ENCODE data around the gene ADCY9. TPM values are rescaled to one million over a fixed set of nuclear protein-coding genes. Genes with fewer than 3 reads are reported as not detected.

ADCY9 gene
- total RNA-seq, 1 experiment from 2014 or later, result 9.8 TPM

DNA sequence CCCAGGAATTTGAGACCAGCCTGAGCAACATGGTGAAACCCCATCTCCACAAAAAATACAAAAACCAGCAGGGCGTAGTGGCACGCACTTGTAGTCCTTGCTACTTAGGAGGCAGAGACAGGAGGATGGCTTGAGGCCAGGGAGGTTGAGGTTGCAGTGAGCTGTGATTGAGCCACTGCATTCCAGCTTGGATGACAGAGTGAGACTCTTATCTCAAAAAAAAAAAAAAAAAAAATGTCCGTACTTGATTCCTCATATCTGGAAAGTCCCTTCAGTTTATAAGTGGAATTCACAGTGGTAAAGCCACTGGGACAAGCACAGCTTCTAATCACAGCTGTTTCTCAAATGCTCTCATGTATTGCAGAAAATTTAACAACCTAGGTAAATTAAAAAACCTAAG lies 157.1 kb downstream of the ADCY9 start:
- no peaks in the 10 kb centered on the region for H3K79me2 ChIP-seq (ENCODE audit: insufficient read depth, low read length)
- intact Hi-C loops (cut with micrococcal nuclease), result no loop called here
- no peaks in the 10 kb centered on the region for H3K9me3 ChIP-seq (ENCODE audit: control insufficient read depth in 1 of 2, insufficient read depth in 1 of 2, low read depth in 1 of 2, low read length in 2 of 2)
- H3K36me3 ChIP-seq (ENCODE audit: control insufficient read depth in 1 of 2, insufficient read depth in 2 of 2, low read length in 2 of 2), result no peaks in the 10 kb centered on the region
- POLR2A ChIA-PET, result no interaction called here
- CTCF ChIA-PET, result no interaction called here
- H4K20me1 ChIP-seq (ENCODE audit: insufficient read depth), result no peaks in the 10 kb centered on the region
- no peak for TF ChIP-seq EZH2 (IDR thresholded peaks at IDR 0.05)
- no peak for TF ChIP-seq JUND (IDR thresholded peaks at IDR 0.05)
- no peak for TF ChIP-seq CEBPB (IDR thresholded peaks at IDR 0.05; ENCODE audit: low read depth)
- TF ChIP-seq FOSL1 (IDR thresholded peaks at IDR 0.05; ENCODE audit: low read depth), result no peak
- TF ChIP-seq ZNF274 (IDR thresholded peaks at IDR 0.05; ENCODE audit: low read depth, low read length), result no peak
- TF ChIP-seq SP1 (IDR thresholded peaks at IDR 0.05; ENCODE audit: low read depth), result no peak
- H3K4me2 ChIP-seq (ENCODE audit: low read length), result 0 out of 2 replicates have a peak overlapping the region, but pooled peaks have one; percentile 3
- no peak for DNase-seq (ENCODE audit: low read depth, low spot score)
- 0 out of 2 replicates have a peak, but pooled peaks cover 4% of the 10 kb centered on the region for H3K27me3 ChIP-seq (ENCODE audit: insufficient read depth, low read length)
- H3K4me3 ChIP-seq (replicated peaks in 1 of 2; ENCODE audit: low read depth in 1 of 2, low read length in 2 of 2), result no peak overlapping the region
- no peaks in the 10 kb centered on the region for H3K9me2 ChIP-seq (ENCODE audit: insufficient read depth)
- H3K27ac ChIP-seq (ENCODE audit: low read depth, low read length), result no peak overlapping the region
- no peak overlapping the region for H3K9ac ChIP-seq (ENCODE audit: low read length)
- RAD21 ChIA-PET (ENCODE audit: low non-redundant PET in 1 of 2, low total read pairs in 2 of 2, uncharacterized antibody in 2 of 2, unreplicated experiment in 2 of 2), result no interaction called here
- H3K4me1 ChIP-seq (ENCODE audit: control insufficient read depth in 1 of 2, insufficient read depth in 2 of 2, low read length in 2 of 2), result peaks cover 10 to 25% of the 10 kb centered on the region in 2 experiments; a peak in 3 of 4 replicates
- H2AFZ ChIP-seq (ENCODE audit: low read depth, low read length, poor library complexity, severe bottlenecking), result no peak overlapping the region
- BruUV-seq (replicated peaks), result no TSS peak
- no peak for ATAC-seq

DNA sequence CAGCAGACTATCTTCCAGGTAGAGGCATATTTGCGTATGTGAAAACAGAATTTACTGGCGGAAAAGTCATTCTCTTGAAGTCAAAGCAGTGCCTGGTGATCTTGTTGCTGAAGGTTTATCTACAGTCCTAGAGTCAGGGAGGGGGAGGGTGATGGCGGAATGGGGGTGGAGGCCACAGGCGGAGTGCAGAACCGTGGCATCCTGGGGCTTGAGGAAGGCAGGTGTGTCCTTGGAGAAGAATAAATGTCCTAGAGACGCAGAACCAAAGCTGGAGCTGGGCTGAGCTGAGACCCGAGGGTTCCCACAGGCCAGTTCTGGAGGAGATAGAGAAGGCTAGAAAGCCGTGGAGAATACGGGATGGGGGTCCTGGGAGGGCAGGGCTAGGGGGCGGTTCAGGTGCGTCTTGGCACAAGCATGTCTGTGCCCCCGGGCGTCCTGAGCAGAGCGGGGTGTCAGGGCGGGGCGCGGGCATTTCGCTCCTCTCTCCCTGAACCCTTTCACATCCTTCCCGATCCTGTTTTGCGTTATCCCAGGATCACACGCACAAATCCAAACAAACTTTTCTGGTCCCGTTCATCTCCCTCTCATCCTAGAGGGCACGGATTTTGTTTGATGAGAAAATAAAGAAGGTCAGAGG lies 158.8 kb downstream of the ADCY9 start:
- H3K27ac ChIP-seq (ENCODE audit: low read depth, low read length), result no peak overlapping the region
- no peaks in the 10 kb centered on the region for H3K36me3 ChIP-seq (ENCODE audit: control insufficient read depth in 1 of 2, insufficient read depth in 2 of 2, low read length in 2 of 2)
- no peaks in the 10 kb centered on the region for H3K79me2 ChIP-seq (ENCODE audit: insufficient read depth, low read length)
- RAD21 ChIA-PET (ENCODE audit: low non-redundant PET in 1 of 2, low total read pairs in 2 of 2, uncharacterized antibody in 2 of 2, unreplicated experiment in 2 of 2), result no interaction called here
- no peak for ATAC-seq
- H3K9me3 ChIP-seq (ENCODE audit: control insufficient read depth in 1 of 2, insufficient read depth in 1 of 2, low read depth in 1 of 2, low read length in 2 of 2), result no peaks in the 10 kb centered on the region
- H3K4me3 ChIP-seq (replicated peaks in 1 of 2; ENCODE audit: low read depth in 1 of 2, low read length in 2 of 2), result no peak overlapping the region
- 0 out of 2 replicates have a peak, but pooled peaks cover 4% of the 10 kb centered on the region for H3K27me3 ChIP-seq (ENCODE audit: insufficient read depth, low read length)
- peaks cover 10 to 22% of the 10 kb centered on the region in 2 experiments; a peak in 3 of 4 replicates for H3K4me1 ChIP-seq (ENCODE audit: control insufficient read depth in 1 of 2, insufficient read depth in 2 of 2, low read length in 2 of 2)
- no peak overlapping the region for H3K4me2 ChIP-seq (ENCODE audit: low read length)
- H3K9me2 ChIP-seq (ENCODE audit: insufficient read depth), result no peaks in the 10 kb centered on the region
- H2AFZ ChIP-seq (ENCODE audit: low read depth, low read length, poor library complexity, severe bottlenecking), result no peak overlapping the region
- H4K20me1 ChIP-seq (ENCODE audit: insufficient read depth), result no peaks in the 10 kb centered on the region
- POLR2A ChIA-PET, result no interaction called here
- intact Hi-C loops (cut with micrococcal nuclease), result no loop called here
- CTCF ChIA-PET, result no interaction called here
- no peak for DNase-seq (ENCODE audit: low read depth, low spot score)
- no peak overlapping the region for H3K9ac ChIP-seq (ENCODE audit: low read length)
- no TSS peak for BruUV-seq (replicated peaks)
- TF ChIP-seq POLR2A (IDR thresholded peaks at IDR 0.05; ENCODE audit: borderline replicate concordance, extremely low read depth, insufficient read depth, insufficient read length) (no peak), ZFX (IDR thresholded peaks at IDR 0.05) (no peak), JUND (IDR thresholded peaks at IDR 0.05) (no peak), YY1 (IDR thresholded peaks at IDR 0.05; ENCODE audit: extremely low read depth, insufficient replicate concordance, low read depth, low read length) (no peak), TCF7L2 (IDR thresholded peaks at IDR 0.05; ENCODE audit: borderline replicate concordance, extremely low read depth, insufficient read depth, insufficient read length) (no peak), ELF1 (IDR thresholded peaks at IDR 0.05; ENCODE audit: borderline replicate concordance, low read depth) (no peak), SRF (IDR thresholded peaks at IDR 0.05; ENCODE audit: low read depth) (no peak), ZNF274 (IDR thresholded peaks at IDR 0.05; ENCODE audit: low read depth, low read length) (no peak), POLR2AphosphoS5 (IDR thresholded peaks at IDR 0.05; ENCODE audit: low read depth, low read length) (no peak), CEBPB (IDR thresholded peaks at IDR 0.05; ENCODE audit: low read depth) (no peak)
- TF ChIP-seq, protein P1, sequence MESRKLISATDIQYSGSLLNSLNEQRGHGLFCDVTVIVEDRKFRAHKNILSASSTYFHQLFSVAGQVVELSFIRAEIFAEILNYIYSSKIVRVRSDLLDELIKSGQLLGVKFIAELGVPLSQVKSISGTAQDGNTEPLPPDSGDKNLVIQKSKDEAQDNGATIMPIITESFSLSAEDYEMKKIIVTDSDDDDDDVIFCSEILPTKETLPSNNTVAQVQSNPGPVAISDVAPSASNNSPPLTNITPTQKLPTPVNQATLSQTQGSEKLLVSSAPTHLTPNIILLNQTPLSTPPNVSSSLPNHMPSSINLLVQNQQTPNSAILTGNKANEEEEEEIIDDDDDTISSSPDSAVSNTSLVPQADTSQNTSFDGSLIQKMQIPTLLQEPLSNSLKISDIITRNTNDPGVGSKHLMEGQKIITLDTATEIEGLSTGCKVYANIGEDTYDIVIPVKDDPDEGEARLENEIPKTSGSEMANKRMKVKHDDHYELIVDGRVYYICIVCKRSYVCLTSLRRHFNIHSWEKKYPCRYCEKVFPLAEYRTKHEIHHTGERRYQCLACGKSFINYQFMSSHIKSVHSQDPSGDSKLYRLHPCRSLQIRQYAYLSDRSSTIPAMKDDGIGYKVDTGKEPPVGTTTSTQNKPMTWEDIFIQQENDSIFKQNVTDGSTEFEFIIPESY (IDR thresholded peaks at IDR 0.05; ENCODE audit: extremely low read depth, insufficient replicate concordance, low read length), result no peak
- TF ChIP-seq, protein P2, sequence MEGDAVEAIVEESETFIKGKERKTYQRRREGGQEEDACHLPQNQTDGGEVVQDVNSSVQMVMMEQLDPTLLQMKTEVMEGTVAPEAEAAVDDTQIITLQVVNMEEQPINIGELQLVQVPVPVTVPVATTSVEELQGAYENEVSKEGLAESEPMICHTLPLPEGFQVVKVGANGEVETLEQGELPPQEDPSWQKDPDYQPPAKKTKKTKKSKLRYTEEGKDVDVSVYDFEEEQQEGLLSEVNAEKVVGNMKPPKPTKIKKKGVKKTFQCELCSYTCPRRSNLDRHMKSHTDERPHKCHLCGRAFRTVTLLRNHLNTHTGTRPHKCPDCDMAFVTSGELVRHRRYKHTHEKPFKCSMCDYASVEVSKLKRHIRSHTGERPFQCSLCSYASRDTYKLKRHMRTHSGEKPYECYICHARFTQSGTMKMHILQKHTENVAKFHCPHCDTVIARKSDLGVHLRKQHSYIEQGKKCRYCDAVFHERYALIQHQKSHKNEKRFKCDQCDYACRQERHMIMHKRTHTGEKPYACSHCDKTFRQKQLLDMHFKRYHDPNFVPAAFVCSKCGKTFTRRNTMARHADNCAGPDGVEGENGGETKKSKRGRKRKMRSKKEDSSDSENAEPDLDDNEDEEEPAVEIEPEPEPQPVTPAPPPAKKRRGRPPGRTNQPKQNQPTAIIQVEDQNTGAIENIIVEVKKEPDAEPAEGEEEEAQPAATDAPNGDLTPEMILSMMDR (IDR thresholded peaks at IDR 0.05 in 2 of 3, conservative IDR thresholded peaks at IDR 0.05 in 1 of 3; ENCODE audit: borderline replicate concordance in 1 of 3, insufficient read depth in 1 of 3, low read depth in 2 of 3, low read length in 2 of 3), result no peak

All from HCT116 (cell line).